Activated CD4-positive, alpha-beta T cell treated with anti-CD3 and anti-CD28 coated beads, Interleukin-2, Interleukin-6, amounts not matched to agents 100 ng/mL and 50 ng/mL, durations not matched to agents 16 hours and 8 hours (primary cell): ENCODE measurements around the gene MRPL34.

ENCODE experiments used
- DNase-seq: peaks from one replicate; pipeline ENCODE4 v3.0.0-alpha.2; 2020

The MRPL34 gene

GRCh38 chr19:17329366-17330261, 23.9 kb downstream of the MRPL34 start:
- no peak for DNase-seq

GRCh38 chr19:17330262-17331044, 24.8 kb downstream of the MRPL34 start:
- DNase-seq: no peak

GRCh38 chr19:17331045-17331558, 25.4 kb downstream of the MRPL34 start:
- no peak for DNase-seq

GRCh38 chr19:17332360-17332676, 26.6 kb downstream of the MRPL34 start:
- DNase-seq: no peak

- peak; percentile 55 for DNase-seq
Measured at GRCh38 chr19:17332677-17333581, 27.3 kb downstream of the MRPL34 start.

GRCh38 chr19:17333611-17334413, 28.1 kb downstream of the MRPL34 start:
- DNase-seq: peak; percentile 91

- peak; percentile 96 for DNase-seq
Measured at GRCh38 chr19:17334414-17335409, 29.0 kb downstream of the MRPL34 start, which contains the start of gene ANO8. Gene ANO8, minus strand, starts transcription at chr19:17334855. Its CDS starts 185 bp downstream, at chr19:17334670.

- DNase-seq: no peak
Measured at GRCh38 chr19:17335575-17335974, 29.9 kb downstream of the MRPL34 start.

GRCh38 chr19:17336872-17337674, 31.4 kb downstream of the MRPL34 start, which contains the start of gene GTPBP3:
Gene GTPBP3, plus strand, starts transcription at chr19:17337553. Its CDS starts 59 bp downstream, at chr19:17337612.
- DNase-seq: peak; percentile 99

- DNase-seq: peak; percentile 66
Measured at GRCh38 chr19:17337675-17338432, 32.2 kb downstream of the MRPL34 start.

- DNase-seq: no peak
Measured at GRCh38 chr19:17338433-17339078, 32.9 kb downstream of the MRPL34 start.

GRCh38 chr19:17339088-17339741, 33.5 kb downstream of the MRPL34 start:
- DNase-seq: peak; percentile 67

- no peak for DNase-seq
Measured at GRCh38 chr19:17340302-17340870, 34.7 kb downstream of the MRPL34 start.

GRCh38 chr19:17340871-17341357, 35.2 kb downstream of the MRPL34 start:
- no peak for DNase-seq

- DNase-seq: no peak
Measured at GRCh38 chr19:17341386-17341785, 35.7 kb downstream of the MRPL34 start.

- no peak for DNase-seq
Measured at GRCh38 chr19:17341845-17342244, 36.2 kb downstream of the MRPL34 start.

- DNase-seq: peak; percentile 88
Measured at GRCh38 chr19:17346109-17346671, 40.5 kb downstream of the MRPL34 start.
